Renal cortex interstitium (tissue), 11 donors: Measurements from ENCODE around the gene ZNF586. TPM values are rescaled to one million over a fixed set of nuclear protein-coding genes. Genes with fewer than 3 reads are reported as not detected.
"Not testable (repeated sequence)": the region's sequence is repeated elsewhere in the genome, so short reads cannot be mapped to it uniquely, and the experiment has no call there.

Source experiments
- DNase-seq, 11 donors: peaks; one replicate each; pipeline ENCODE4 v3.0.0-alpha.2; 2013; ENCODE audit warnings: low read depth in 9 of 11, low spot score in 4 of 11; ENCODE audit errors: extremely low read depth in 1 of 11
- polyA plus RNA-seq, 3 donors: library from polyadenylated mRNA; unstranded; fragments of 120-200 nt; gene quantifications; one replicate each; pipeline ENCODE4 v1.2.1, GENCODE V29; 2013; ENCODE audit not compliant: insufficient read length in 3 of 3

ZNF586 gene
- polyA plus RNA-seq, 3 donors: 21.2 to 29.9 (median 23.7) TPM

- no peak for DNase-seq
These were observed 47.2 kb downstream of the ZNF586 start for GRCh38 chr19:57816652-57817051.

- no peak for DNase-seq
These were observed 48.5 kb downstream of the ZNF586 start for GRCh38 chr19:57817976-57818375.

- DNase-seq: no peak
These were observed 48.9 kb downstream of the ZNF586 start for GRCh38 chr19:57818378-57818777.

- peak; percentile 65 to 98 (median 83) for DNase-seq
These were observed 50.1 kb downstream of the ZNF586 start for GRCh38 chr19:57819475-57820148.

GRCh38 chr19:57820599-57820998, 51.1 kb downstream of the ZNF586 start:
- no peak for DNase-seq

- DNase-seq: not testable (repeated sequence)
These were observed 51.6 kb downstream of the ZNF586 start for GRCh38 chr19:57821095-57821494.

- not testable (repeated sequence) for DNase-seq
These were observed 52.0 kb downstream of the ZNF586 start for GRCh38 chr19:57821501-57821900.

- DNase-seq: not testable (repeated sequence)
These were observed 53.7 kb downstream of the ZNF586 start for GRCh38 chr19:57823155-57823554.

GRCh38 chr19:57823608-57824007, 54.1 kb downstream of the ZNF586 start:
- DNase-seq: not testable (repeated sequence)

GRCh38 chr19:57825511-57825910, 56.0 kb downstream of the ZNF586 start:
- DNase-seq: no peak

GRCh38 chr19:57829316-57829715, 59.8 kb downstream of the ZNF586 start:
- no peak for DNase-seq

- peak in 9 of 11 donors; percentile 51 to 79 (median 69) for DNase-seq
These were observed 60.7 kb downstream of the ZNF586 start, which contains the start of gene ZNF587B for GRCh38 chr19:57830071-57830602. Gene ZNF587B (plus strand): TSS chr19:57830299. CDS start chr19:57830529, 230 bp downstream.

Other genes with a start within 250 kb of the ZNF586 start
- gene ZNF549, start 242.3 kb upstream of the ZNF586 start, polyA plus RNA-seq: 10 to 100 TPM; 12.5 to 16.4 (median 15.8) TPM
- gene ZNF550, start 209.8 kb upstream of the ZNF586 start, polyA plus RNA-seq: 10 to 100 TPM; 18.5 to 21.8 (median 20.6) TPM
- gene ZNF416, start 190.8 kb upstream of the ZNF586 start, polyA plus RNA-seq: 10 to 100 TPM in 1 of 3 donors, 1 to 10 TPM in 2; 7.7 to 10.8 (median 9.1) TPM
- 10 to 100 TPM; 19.3 to 23.8 (median 20.8) TPM for gene ZIK1, start 185.5 kb upstream of the ZNF586 start, polyA plus RNA-seq
- gene ZNF530, start 169.8 kb upstream of the ZNF586 start, polyA plus RNA-seq: 1 to 10 TPM; 4.9 to 6.3 (median 4.9) TPM
- gene ZNF134, start 155.4 kb upstream of the ZNF586 start, polyA plus RNA-seq: 10 to 100 TPM; 25.4 to 29.1 (median 26.7) TPM
- 10 to 100 TPM; 31.6 to 42.6 (median 35.0) TPM for gene ZNF211, start 136.5 kb upstream of the ZNF586 start, polyA plus RNA-seq
- under 1 TPM in 2 of 3 donors, not detected in 1; 0.06 to 0.08 TPM for gene ZSCAN4, start 100.7 kb upstream of the ZNF586 start, polyA plus RNA-seq
- gene ZNF551, start 87.7 kb upstream of the ZNF586 start, polyA plus RNA-seq: 10 to 100 TPM; 14.2 to 17.3 (median 16.4) TPM
- gene ZNF154, start 60.5 kb upstream of the ZNF586 start, polyA plus RNA-seq: 10 to 100 TPM; 26.3 to 36.1 (median 27.7) TPM
- 10 to 100 TPM; 17.7 to 20.6 (median 20.0) TPM for gene ZNF671, start 42.1 kb upstream of the ZNF586 start, polyA plus RNA-seq
- gene ZNF776, start 22.9 kb upstream of the ZNF586 start, polyA plus RNA-seq: 10 to 100 TPM; 34.6 to 45.6 (median 37.8) TPM
- gene ZNF552, start 45.2 kb downstream of the ZNF586 start, polyA plus RNA-seq: 10 to 100 TPM; 14.2 to 26.2 (median 19.2) TPM
- gene ZNF587B, start 60.6 kb downstream of the ZNF586 start, polyA plus RNA-seq: 10 to 100 TPM; 14.2 to 18.6 (median 17.5) TPM
- 10 to 100 TPM; 24.8 to 49.0 (median 27.3) TPM for gene ZNF587, start 80.2 kb downstream of the ZNF586 start, polyA plus RNA-seq
- gene ZNF814, start 119.4 kb downstream of the ZNF586 start, polyA plus RNA-seq: 10 to 100 TPM; 56.1 to 83.8 (median 59.8) TPM
- 10 to 100 TPM; 20.6 to 31.7 (median 29.6) TPM for gene ZNF417, start 146.9 kb downstream of the ZNF586 start, polyA plus RNA-seq
- gene ZNF418, start 165.7 kb downstream of the ZNF586 start, polyA plus RNA-seq: 10 to 100 TPM; 21.9 to 32.8 (median 25.7) TPM
- gene ZNF256, start 178.0 kb downstream of the ZNF586 start, polyA plus RNA-seq: 1 to 10 TPM; 8.9 to 10.0 (median 9.6) TPM
- 1 to 10 TPM; 1.4 to 3.1 (median 1.7) TPM for gene C19orf18, start 204.9 kb downstream of the ZNF586 start, polyA plus RNA-seq
- gene ZNF606, start 233.1 kb downstream of the ZNF586 start, polyA plus RNA-seq: 10 to 100 TPM; 29.1 to 33.5 (median 31.7) TPM